ENCODE results near the gene COG8.

COG8 gene

GRCh38 chr16:69320740-69321073 lies 18.7 kb downstream of the COG8 start:
- no peak overlapping the region for H3K27ac ChIP-seq (ENCODE audit: low read depth, low read length)
- no peak overlapping the region for H3K4me3 ChIP-seq (ENCODE audit: low read depth in 1 of 5, low read length in 5 of 5)
- no peaks in the 10 kb centered on the region for H3K9me3 ChIP-seq (ENCODE audit: control insufficient read depth in 5 of 5, low read length in 5 of 5)
- no peak overlapping the region for H3K9ac ChIP-seq (ENCODE audit: low read length in 5 of 5)
- H3K4me1 ChIP-seq (ENCODE audit: control insufficient read depth in 5 of 5, insufficient read depth in 5 of 5, low read length in 5 of 5): peaks cover 0 to 16% (median 11%) of the 10 kb centered on the region in 5 donors
- H3K27me3 ChIP-seq (ENCODE audit: control insufficient read depth in 5 of 5, insufficient read depth in 4 of 5, low read length in 5 of 5): no peaks in the 10 kb centered on the region
- peaks cover 0 to 91% (median 86%) of the 10 kb centered on the region in 5 donors for H3K36me3 ChIP-seq (ENCODE audit: control insufficient read depth in 5 of 5, insufficient read depth in 5 of 5, low read length in 5 of 5)

GRCh38 chr16:69319826-69320739 lies 19.3 kb downstream of the COG8 start:
- H3K36me3 ChIP-seq (ENCODE audit: control insufficient read depth in 5 of 5, insufficient read depth in 5 of 5, low read length in 5 of 5): peaks cover 0 to 94% (median 88%) of the 10 kb centered on the region in 5 donors
- H3K9me3 ChIP-seq (ENCODE audit: control insufficient read depth in 5 of 5, low read length in 5 of 5): no peaks in the 10 kb centered on the region
- H3K4me1 ChIP-seq (ENCODE audit: control insufficient read depth in 5 of 5, insufficient read depth in 5 of 5, low read length in 5 of 5): peaks cover 0 to 20% (median 15%) of the 10 kb centered on the region in 5 donors
- no peaks in the 10 kb centered on the region for H3K27me3 ChIP-seq (ENCODE audit: control insufficient read depth in 5 of 5, insufficient read depth in 4 of 5, low read length in 5 of 5)
- no peak overlapping the region for H3K27ac ChIP-seq (ENCODE audit: low read depth, low read length)
- no peak overlapping the region for H3K4me3 ChIP-seq (ENCODE audit: low read depth in 1 of 5, low read length in 5 of 5)
- no peak overlapping the region for H3K9ac ChIP-seq (ENCODE audit: low read length in 5 of 5)

- no peak overlapping the region for H3K9ac ChIP-seq (ENCODE audit: low read length in 5 of 5)
- peaks cover 0 to 18% (median 11%) of the 10 kb centered on the region in 5 donors for H3K4me1 ChIP-seq (ENCODE audit: control insufficient read depth in 5 of 5, insufficient read depth in 5 of 5, low read length in 5 of 5)
- peaks cover 0 to 92% (median 85%) of the 10 kb centered on the region in 5 donors for H3K36me3 ChIP-seq (ENCODE audit: control insufficient read depth in 5 of 5, insufficient read depth in 5 of 5, low read length in 5 of 5)
- no peak overlapping the region for H3K4me3 ChIP-seq (ENCODE audit: low read depth in 1 of 5, low read length in 5 of 5)
- no peaks in the 10 kb centered on the region for H3K9me3 ChIP-seq (ENCODE audit: control insufficient read depth in 5 of 5, low read length in 5 of 5)
- H3K27ac ChIP-seq (ENCODE audit: low read depth, low read length): no peak overlapping the region
- no peaks in the 10 kb centered on the region for H3K27me3 ChIP-seq (ENCODE audit: control insufficient read depth in 5 of 5, insufficient read depth in 4 of 5, low read length in 5 of 5)
These were observed 20.0 kb downstream of the COG8 start for GRCh38 chr16:69319381-69319780.

- H3K4me1 ChIP-seq (ENCODE audit: control insufficient read depth in 5 of 5, insufficient read depth in 5 of 5, low read length in 5 of 5): peaks cover 0 to 13% (median 6%) of the 10 kb centered on the region in 5 donors
- H3K4me3 ChIP-seq (ENCODE audit: low read depth in 1 of 5, low read length in 5 of 5): no peak overlapping the region
- H3K27ac ChIP-seq (ENCODE audit: low read depth, low read length): no peak overlapping the region
- H3K9ac ChIP-seq (ENCODE audit: low read length in 5 of 5): no peak overlapping the region
- H3K9me3 ChIP-seq (ENCODE audit: control insufficient read depth in 5 of 5, low read length in 5 of 5): no peaks in the 10 kb centered on the region
- H3K27me3 ChIP-seq (ENCODE audit: control insufficient read depth in 5 of 5, insufficient read depth in 4 of 5, low read length in 5 of 5): no peaks in the 10 kb centered on the region
- H3K36me3 ChIP-seq (ENCODE audit: control insufficient read depth in 5 of 5, insufficient read depth in 5 of 5, low read length in 5 of 5): peaks cover 0 to 90% (median 86%) of the 10 kb centered on the region in 5 donors
These were observed 20.5 kb downstream of the COG8 start for GRCh38 chr16:69318911-69319289.

GRCh38 chr16:69318177-69318910 lies 21.0 kb downstream of the COG8 start:
- Histone ChIP-seq H3K9ac (ENCODE audit: low read length in 5 of 5) (no peak overlapping the region), H3K36me3 (ENCODE audit: control insufficient read depth in 5 of 5, insufficient read depth in 5 of 5, low read length in 5 of 5) (peaks cover 0 to 88% (median 81%) of the 10 kb centered on the region in 5 donors), H3K27ac (ENCODE audit: low read depth, low read length) (no peak overlapping the region)

GRCh38 chr16:69316595-69317034 lies 22.7 kb downstream of the COG8 start:
- H3K4me3 ChIP-seq (ENCODE audit: low read depth in 1 of 5, low read length in 5 of 5): no peak overlapping the region
- no peaks in the 10 kb centered on the region for H3K27me3 ChIP-seq (ENCODE audit: control insufficient read depth in 5 of 5, insufficient read depth in 4 of 5, low read length in 5 of 5)
- no peak overlapping the region for H3K9ac ChIP-seq (ENCODE audit: low read length in 5 of 5)
- no peak overlapping the region for H3K27ac ChIP-seq (ENCODE audit: low read depth, low read length)
- peaks cover 3 to 16% (median 8%) of the 10 kb centered on the region in 5 donors for H3K4me1 ChIP-seq (ENCODE audit: control insufficient read depth in 5 of 5, insufficient read depth in 5 of 5, low read length in 5 of 5)
- no peaks in the 10 kb centered on the region for H3K9me3 ChIP-seq (ENCODE audit: control insufficient read depth in 5 of 5, low read length in 5 of 5)
- peaks cover 0 to 74% (median 65%) of the 10 kb centered on the region in 5 donors for H3K36me3 ChIP-seq (ENCODE audit: control insufficient read depth in 5 of 5, insufficient read depth in 5 of 5, low read length in 5 of 5)

More at GRCh38 chr16:69318177-69318910, 21.0 kb downstream of the COG8 start:
- Histone ChIP-seq H3K27me3 (ENCODE audit: control insufficient read depth in 5 of 5, insufficient read depth in 4 of 5, low read length in 5 of 5) (no peaks in the 10 kb centered on the region), H3K4me1 (ENCODE audit: control insufficient read depth in 5 of 5, insufficient read depth in 5 of 5, low read length in 5 of 5) (peaks cover 0 to 8% (median 3%) of the 10 kb centered on the region in 5 donors), H3K4me3 (ENCODE audit: low read depth in 1 of 5, low read length in 5 of 5) (no peak overlapping the region), H3K9me3 (ENCODE audit: control insufficient read depth in 5 of 5, low read length in 5 of 5) (no peaks in the 10 kb centered on the region)

- Histone ChIP-seq H3K27ac (ENCODE audit: low read depth, low read length) (no peak overlapping the region), H3K9ac (ENCODE audit: low read length in 5 of 5) (no peak overlapping the region), H3K36me3 (ENCODE audit: control insufficient read depth in 5 of 5, insufficient read depth in 5 of 5, low read length in 5 of 5) (peaks cover 0 to 65% (median 55%) of the 10 kb centered on the region in 5 donors), H3K4me3 (ENCODE audit: low read depth in 1 of 5, low read length in 5 of 5) (no peak overlapping the region), H3K9me3 (ENCODE audit: control insufficient read depth in 5 of 5, low read length in 5 of 5) (no peaks in the 10 kb centered on the region), H3K4me1 (ENCODE audit: control insufficient read depth in 5 of 5, insufficient read depth in 5 of 5, low read length in 5 of 5) (peaks cover 3 to 18% (median 9%) of the 10 kb centered on the region in 5 donors), H3K27me3 (ENCODE audit: control insufficient read depth in 5 of 5, insufficient read depth in 4 of 5, low read length in 5 of 5) (no peaks in the 10 kb centered on the region)
These were observed 23.7 kb downstream of the COG8 start for GRCh38 chr16:69315486-69316311.

- H3K9ac ChIP-seq (ENCODE audit: low read length in 5 of 5): no peak overlapping the region
- no peak overlapping the region for H3K4me3 ChIP-seq (ENCODE audit: low read depth in 1 of 5, low read length in 5 of 5)
- no peaks in the 10 kb centered on the region for H3K9me3 ChIP-seq (ENCODE audit: control insufficient read depth in 5 of 5, low read length in 5 of 5)
- no peaks in the 10 kb centered on the region for H3K27me3 ChIP-seq (ENCODE audit: control insufficient read depth in 5 of 5, insufficient read depth in 4 of 5, low read length in 5 of 5)
- H3K27ac ChIP-seq (ENCODE audit: low read depth, low read length): no peak overlapping the region
- H3K4me1 ChIP-seq (ENCODE audit: control insufficient read depth in 5 of 5, insufficient read depth in 5 of 5, low read length in 5 of 5): peaks cover 3 to 22% (median 14%) of the 10 kb centered on the region in 5 donors
- peaks cover 0 to 53% (median 44%) of the 10 kb centered on the region in 5 donors for H3K36me3 ChIP-seq (ENCODE audit: control insufficient read depth in 5 of 5, insufficient read depth in 5 of 5, low read length in 5 of 5)
These were observed 24.8 kb downstream of the COG8 start for GRCh38 chr16:69314534-69314933.

- Histone ChIP-seq H3K27me3 (ENCODE audit: control insufficient read depth in 5 of 5, insufficient read depth in 4 of 5, low read length in 5 of 5) (no peaks in the 10 kb centered on the region), H3K36me3 (ENCODE audit: control insufficient read depth in 5 of 5, insufficient read depth in 5 of 5, low read length in 5 of 5) (peaks cover 0 to 45% (median 33%) of the 10 kb centered on the region in 5 donors), H3K9me3 (ENCODE audit: control insufficient read depth in 5 of 5, low read length in 5 of 5) (no peaks in the 10 kb centered on the region), H3K9ac (ENCODE audit: low read length in 5 of 5) (no peak overlapping the region), H3K27ac (ENCODE audit: low read depth, low read length) (no peak overlapping the region), H3K4me3 (ENCODE audit: low read depth in 1 of 5, low read length in 5 of 5) (no peak overlapping the region), H3K4me1 (ENCODE audit: control insufficient read depth in 5 of 5, insufficient read depth in 5 of 5, low read length in 5 of 5) (peaks cover 3 to 22% (median 14%) of the 10 kb centered on the region in 5 donors)
These were observed 25.9 kb downstream of the COG8 start for GRCh38 chr16:69313469-69313868.
